Raji (cell line): ENCODE results near the gene IKZF5.

Source experiments
- POLR2A ChIP-seq: IDR thresholded peaks from 2 replicates; pipeline ENCODE4 v1.6.1; 2011; ENCODE audit warnings: low read depth, low read length, control low read depth; ENCODE audit not compliant: insufficient read depth

Gene IKZF5

DNA sequence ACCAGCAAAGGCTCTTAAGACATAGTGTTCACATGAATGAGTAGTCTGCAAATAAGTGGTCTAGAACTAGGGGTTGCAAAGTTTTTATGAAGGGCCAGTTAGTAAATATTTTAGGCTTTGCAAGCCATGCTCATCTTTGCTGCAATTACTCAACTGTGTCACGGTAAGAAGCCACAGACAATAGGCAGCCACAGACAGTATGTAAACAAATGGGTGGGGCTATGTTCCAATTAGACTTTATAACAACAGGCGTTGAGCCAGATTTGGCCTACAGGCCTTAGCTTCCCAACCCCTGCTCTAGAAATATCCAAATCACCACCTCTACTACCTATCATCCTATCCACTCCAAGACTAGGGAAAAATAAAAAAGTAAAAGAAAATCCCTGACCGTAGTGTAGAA, 9.2 kb downstream of the IKZF5 start:
- TF ChIP-seq POLR2A = no peak

DNA sequence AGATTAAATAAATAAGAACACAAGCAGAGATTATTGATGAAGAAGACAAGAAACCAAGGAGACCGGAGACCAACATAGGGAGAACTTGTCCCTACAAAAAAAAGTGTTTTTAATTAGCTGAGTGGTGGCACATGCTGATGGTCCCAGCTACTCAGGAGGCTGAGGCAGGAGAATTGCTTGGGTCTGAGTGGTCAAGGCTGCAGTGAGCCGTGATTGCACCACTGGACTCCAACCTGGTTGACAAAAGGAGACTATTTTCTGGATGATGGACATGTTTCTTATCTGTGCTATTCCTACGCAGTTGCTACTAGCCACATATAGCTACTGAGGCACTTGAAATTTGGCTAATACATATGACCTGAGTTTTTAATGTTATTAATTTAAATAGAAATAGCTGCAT, 9.7 kb downstream of the IKZF5 start:
- TF ChIP-seq POLR2A = no peak

DNA sequence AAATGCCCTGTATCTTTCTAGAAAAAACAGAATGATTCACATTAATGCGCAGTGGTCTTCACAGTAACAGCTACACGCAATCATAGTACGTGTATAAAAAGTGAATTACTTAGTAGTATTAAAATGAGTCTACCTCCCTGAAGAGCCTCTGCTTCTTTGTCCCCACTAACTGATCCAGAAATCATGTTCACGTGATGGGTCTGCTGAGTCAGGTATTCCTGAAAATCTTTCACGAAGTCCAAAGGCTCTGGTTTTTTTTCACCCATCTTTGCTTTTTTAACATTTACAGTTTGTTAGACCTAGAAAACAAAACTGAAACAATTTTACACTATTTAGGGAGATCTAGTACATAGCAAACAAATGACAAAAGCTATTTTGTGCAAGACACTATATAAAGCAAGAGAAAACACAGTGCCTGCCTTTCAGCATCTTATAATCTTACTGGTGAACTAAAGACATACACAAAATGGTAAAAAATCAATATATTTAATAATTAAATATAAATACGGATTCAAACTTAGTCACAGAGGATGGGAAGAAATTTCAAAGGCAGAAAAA, 10.2 kb downstream of the IKZF5 start:
- TF ChIP-seq POLR2A = no peak

DNA sequence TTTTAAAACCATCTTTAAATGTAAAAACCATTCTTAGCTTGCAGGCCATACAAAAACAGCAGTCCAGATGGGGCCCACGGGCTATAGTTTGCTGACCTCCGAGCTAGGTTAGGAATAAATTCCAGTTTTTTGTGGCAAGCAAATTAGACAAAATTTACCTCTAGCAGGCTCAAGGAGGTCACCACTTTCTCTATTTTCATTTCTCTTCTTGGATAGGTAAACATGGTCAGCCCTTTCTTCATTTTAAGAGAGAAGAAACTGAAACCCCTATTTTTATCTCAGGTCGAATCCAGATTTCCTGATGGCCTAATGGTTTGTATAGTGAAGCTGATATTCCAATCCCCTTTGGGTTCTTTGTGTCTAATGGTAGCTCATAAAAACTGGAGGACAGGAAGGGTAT, 10.7 kb downstream of the IKZF5 start:
- TF ChIP-seq POLR2A = no peak

DNA sequence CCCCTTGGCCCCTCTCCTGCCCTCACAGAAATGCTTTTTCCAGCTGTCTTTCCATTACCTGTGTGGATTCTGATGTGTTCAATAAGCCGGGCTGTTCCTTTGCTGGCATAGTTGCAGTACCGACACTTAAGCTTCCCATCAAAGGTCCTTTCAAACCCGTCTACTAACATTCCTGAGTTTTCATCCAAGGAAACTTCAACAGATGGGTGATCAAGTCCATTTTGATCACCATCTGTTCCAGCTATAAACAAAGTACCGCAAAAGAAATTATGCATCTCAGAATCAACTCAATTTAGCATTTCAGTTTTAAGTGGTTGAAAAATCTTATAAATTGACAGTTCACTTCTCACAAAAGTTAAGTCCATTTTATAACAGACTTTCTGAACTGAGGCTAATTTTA, 12.7 kb downstream of the IKZF5 start:
- no peak for TF ChIP-seq POLR2A

DNA sequence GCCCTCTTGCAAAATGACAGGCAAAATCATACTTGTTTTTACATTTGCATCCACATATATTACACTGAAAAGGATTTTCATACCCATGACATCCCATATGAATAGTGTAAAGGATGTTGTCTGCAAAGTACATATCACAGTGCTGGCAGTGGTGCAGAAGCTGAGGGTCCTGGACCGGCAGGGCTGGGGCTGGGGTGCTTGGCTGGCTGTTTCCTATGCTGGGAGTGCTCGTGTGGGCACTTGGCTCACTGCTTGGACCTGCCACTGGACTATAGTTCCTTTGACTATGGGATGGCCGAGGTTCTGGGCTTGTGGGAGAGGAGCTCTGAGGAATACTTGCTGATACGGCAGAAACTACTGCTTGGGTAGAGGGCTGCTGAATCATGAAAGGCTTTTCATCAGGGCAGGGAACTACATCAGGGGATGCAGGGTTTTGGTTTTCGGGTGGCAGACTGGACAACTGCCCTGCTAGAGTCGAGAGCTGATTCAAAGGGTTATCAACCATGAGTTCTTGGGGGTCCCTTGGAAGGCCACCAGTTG, 14.7 kb downstream of the IKZF5 start:
- no peak for TF ChIP-seq POLR2A

DNA sequence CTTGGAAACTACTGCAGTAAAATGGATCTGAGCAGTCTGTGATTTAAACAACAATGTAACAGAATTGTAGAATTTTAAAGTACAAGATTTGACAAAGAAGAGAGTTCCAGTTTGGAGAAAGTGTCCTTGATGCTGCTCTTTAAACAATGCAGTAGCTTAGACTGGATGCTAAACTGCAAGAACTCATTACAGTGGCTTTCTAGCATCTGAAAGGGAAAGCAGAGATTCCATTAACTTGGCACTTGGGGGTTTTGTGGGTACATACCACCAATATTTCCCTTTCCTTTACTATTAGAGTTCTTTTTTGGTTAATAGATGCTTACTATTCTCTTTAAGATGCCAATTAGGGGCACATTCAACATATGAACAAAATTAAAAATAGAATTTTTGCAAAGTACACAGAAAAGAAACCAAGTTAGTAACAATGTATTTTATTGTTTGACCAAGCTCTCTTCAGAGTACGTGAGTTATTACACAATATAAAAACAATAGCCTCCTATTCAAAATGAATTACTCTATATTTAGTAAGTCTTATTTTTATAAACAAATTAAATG, 16.5 kb downstream of the IKZF5 start:
- no peak for TF ChIP-seq POLR2A

DNA sequence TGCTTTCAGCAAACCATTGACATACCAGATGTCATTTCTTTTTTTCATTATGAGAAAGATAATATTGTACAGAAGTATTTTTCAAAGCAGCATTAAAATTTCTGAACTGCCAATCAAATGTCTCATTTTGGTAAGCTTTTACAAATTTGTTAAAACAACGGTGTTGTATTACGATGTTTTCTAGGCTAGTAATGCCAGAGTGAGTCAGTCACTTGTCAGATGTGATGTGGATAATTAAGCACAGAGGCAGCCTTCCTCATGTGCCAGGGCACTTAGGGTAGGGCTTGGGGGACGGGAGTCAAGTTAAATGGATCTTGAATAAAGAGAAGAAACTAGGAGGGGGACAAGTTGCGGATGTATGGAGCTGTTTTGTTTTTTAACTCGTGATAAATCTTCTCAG, 18.3 kb downstream of the IKZF5 start:
- no peak for TF ChIP-seq POLR2A

DNA sequence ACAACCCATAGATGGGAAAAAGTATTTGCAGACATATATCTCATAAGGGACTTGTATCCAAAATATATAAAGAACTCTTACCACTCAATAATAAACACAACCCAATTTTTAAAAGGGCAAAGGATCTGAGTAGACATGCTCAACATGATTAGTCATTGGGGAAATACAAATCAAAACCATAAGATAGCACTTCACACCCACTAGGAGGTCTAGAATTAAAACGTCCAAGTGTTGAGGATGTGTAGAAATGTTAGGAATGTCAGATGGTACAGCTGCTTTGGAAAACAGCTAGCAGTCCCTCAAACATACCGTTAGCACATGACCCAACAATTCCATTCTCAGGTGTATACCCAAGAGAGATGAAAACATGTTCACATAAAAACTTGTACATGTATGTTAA, 20.1 kb downstream of the IKZF5 start:
- no peak for TF ChIP-seq POLR2A

DNA sequence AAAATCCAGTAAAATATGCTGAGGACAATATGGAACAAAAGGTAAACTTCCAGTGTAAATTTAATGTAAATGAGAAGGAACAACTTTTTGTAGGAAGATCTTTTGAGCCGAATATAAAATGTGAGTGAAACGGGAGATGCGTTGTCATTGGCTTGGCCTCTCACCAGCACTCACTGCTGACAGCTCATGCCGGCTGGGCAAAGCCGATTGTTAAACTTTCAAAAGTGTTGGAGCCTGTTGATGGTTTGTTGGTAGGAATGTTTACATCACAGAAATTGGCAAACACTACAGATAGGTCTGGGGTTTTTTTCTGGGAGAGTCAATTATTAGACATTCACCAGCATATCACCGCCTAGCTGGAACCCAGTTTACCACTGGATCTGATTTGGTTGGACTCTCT, 22.3 kb downstream of the IKZF5 start:
- TF ChIP-seq POLR2A = no peak

DNA sequence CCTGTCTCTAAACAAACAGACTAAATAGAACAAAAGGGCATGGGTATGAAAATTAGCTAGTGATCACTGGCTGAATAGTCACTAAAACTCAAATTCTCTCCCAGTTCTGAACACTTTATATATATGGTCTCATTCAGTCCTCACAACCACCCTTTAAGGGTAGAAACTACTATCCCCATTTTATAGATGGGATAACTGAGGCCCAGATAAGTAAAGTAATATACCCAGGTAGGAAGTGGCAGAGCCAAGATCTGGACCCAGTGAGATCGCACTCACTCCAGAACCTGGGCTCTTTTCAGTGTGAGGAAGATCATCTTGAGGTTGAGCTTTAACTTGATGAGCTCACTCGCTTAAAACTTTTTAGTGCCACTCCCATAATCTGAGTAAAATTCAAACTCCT, 23.9 kb downstream of the IKZF5 start:
- no peak for TF ChIP-seq POLR2A

DNA sequence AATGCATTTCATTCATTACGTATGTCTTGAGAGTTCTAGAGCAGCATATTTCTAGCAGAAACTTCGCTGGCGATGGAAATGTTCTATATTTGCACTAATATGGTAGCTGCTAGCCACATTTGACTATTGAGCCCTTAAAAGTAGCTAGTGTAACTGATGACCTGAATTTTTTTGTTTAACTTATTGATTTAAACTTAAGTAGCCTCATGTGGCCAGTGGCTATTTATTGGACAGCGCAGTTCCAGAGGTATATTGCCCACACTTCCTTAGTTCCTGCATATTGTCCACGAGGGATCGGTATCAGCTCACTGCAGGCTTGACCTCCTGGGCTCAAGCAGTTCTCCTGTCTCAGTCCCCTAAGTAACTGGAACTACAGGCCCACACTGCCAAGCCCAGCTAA, 24.7 kb downstream of the IKZF5 start:
- no peak for TF ChIP-seq POLR2A

DNA sequence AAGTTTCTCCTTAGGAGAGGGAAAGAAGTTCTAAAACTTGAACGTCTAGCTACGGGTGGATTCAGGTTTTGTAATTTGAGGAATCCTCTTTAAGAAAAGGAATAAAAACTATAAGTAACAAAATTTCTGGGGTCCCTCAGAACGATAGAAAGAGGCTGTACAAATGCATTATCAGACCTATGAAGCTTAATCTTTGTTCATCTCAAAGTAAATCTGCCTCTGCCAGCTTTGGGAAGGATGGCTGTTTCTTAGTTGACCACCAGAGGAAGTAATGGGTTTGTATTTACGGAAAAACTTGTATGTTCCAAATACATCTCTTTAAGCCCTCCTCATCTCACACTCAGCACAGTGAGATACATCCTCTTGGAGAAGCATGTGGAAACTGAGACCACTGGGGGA, 27.5 kb downstream of the IKZF5 start:
- no peak for TF ChIP-seq POLR2A

DNA sequence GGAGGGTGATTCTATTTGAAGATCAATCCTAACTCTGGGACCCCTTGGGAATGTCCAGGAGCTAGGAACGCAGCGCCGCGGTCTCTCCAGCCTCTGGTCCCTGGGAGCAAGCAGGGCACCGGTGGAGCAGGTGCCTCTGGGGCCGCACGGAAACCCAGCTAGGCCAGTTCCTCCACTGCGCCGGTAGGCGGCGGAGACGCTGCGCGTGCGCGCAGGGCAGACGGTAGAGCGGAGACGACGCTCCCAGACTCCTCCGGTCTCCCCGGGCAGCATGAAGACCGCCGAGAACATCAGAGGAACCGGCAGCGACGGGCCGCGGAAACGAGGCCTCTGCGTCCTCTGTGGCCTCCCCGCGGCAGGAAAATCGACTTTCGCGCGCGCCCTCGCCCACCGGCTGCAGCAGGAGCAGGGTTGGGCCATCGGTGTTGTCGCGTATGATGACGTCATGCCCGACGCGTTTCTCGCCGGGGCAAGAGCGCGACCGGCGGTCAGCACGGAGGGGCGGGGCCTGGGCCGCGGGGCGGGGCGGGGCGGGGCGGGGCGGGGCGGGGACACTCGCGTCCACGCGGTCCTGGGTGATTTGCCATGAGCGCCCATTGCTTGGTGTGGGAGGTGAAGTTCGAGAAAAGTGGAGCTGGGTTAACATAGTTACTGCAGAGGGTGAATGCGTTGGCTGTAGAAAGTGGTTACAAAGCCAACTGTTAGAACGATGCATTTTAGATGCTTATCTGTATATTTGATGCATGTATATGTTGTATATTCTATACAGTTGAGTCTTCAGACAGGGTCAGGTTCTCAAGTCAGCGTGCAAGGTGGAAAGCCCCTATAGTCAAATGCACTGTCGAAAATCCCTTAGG, 28.2 kb downstream of the IKZF5 start, which contains the start of gene PSTK:
Gene PSTK, plus strand, starts transcription at position 193 of the 857 bp plus-strand sequence. Its CDS starts 79 bp downstream, at position 272.
- peak; percentile 82 for TF ChIP-seq POLR2A

DNA sequence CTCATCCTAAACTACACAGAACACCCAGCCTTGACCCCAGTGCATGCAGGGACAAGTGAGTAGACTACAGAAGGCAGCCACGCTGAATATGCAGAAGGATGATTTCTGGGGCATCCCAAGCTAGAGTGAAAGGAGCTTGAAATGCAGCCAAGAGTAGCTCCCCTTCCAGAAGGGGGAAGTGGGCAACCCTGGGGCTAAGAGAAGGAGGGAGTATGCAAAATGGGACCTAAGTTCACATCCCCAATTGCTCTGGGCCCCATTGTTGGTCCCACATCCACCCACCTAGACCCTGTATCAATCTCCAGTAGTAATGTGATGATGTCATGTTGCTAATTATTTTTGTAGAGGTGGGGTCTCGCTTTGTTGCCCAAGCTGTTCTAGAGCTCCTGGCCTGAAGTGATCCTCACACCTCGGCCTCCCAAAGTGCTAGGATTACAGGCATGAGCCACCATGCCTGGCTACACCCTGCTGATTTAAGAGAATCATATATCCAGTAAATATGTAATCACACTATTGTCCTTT, 34.0 kb downstream of the IKZF5 start:
- no peak for TF ChIP-seq POLR2A

DNA sequence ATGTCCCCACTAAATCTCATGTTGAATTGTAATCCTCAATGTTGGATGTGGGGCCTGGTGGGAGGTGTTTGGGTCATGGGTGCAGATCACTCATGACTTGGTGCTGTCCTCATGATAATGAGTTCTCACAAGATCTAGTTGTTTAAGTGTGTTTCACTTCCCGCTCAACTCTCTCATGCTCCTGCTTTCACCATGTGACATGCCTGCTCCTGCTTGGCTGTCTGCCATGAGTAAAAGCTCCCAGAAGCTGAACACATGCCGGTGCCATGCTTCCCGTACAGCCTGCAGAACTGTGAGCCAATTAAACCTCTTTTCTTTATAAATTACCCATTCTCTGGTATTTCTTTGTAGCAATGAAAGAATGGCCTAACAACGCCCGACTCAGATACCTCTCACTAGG, 34.6 kb downstream of the IKZF5 start:
- no peak for TF ChIP-seq POLR2A
